Measurements from ENCODE around the gene USP35. TPM values are rescaled to one million over a fixed set of nuclear protein-coding genes. Genes with fewer than 3 reads are reported as not detected.

Gene USP35
- total RNA-seq, 1 donor from 2014 or later: 16.5 TPM

DNA sequence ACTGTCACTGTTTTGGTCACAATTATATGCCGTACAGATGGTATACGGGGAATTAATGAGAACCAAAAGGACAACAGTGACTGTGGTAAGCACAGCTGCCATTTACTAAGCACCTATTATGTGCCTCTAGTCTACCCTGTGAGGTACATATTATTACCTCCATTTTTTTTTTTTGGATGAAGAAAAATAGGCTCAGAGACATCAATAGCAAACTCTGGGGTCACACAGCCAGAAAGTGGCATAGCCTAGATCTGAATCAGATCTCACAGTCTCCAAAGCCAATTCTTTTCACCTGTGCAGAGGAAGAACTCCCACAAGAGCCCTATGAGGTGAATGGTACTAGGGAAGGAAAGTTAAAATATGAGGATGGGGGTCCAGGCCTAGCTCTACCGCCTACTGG is 68.9 kb downstream of the USP35 start:
- Mint-ChIP-seq H3K9me3 (ENCODE audit: low read depth) (no peaks in the 10 kb centered on the region), H3K27ac (no peak overlapping the region), H3K27me3 (no peaks in the 10 kb centered on the region), H3K4me3 (ENCODE audit: low read depth) (no peak overlapping the region), H3K4me1 (ENCODE audit: low read depth) (peaks cover 4% of the 10 kb centered on the region), H3K36me3 (ENCODE audit: insufficient read depth) (peaks cover 1% of the 10 kb centered on the region)
- no peak for DNase-seq (ENCODE audit: low spot score, unreplicated experiment)
- TF ChIP-seq, protein P1, sequence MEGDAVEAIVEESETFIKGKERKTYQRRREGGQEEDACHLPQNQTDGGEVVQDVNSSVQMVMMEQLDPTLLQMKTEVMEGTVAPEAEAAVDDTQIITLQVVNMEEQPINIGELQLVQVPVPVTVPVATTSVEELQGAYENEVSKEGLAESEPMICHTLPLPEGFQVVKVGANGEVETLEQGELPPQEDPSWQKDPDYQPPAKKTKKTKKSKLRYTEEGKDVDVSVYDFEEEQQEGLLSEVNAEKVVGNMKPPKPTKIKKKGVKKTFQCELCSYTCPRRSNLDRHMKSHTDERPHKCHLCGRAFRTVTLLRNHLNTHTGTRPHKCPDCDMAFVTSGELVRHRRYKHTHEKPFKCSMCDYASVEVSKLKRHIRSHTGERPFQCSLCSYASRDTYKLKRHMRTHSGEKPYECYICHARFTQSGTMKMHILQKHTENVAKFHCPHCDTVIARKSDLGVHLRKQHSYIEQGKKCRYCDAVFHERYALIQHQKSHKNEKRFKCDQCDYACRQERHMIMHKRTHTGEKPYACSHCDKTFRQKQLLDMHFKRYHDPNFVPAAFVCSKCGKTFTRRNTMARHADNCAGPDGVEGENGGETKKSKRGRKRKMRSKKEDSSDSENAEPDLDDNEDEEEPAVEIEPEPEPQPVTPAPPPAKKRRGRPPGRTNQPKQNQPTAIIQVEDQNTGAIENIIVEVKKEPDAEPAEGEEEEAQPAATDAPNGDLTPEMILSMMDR (IDR thresholded peaks at IDR 0.05; ENCODE audit: unreplicated experiment): no peak

DNA sequence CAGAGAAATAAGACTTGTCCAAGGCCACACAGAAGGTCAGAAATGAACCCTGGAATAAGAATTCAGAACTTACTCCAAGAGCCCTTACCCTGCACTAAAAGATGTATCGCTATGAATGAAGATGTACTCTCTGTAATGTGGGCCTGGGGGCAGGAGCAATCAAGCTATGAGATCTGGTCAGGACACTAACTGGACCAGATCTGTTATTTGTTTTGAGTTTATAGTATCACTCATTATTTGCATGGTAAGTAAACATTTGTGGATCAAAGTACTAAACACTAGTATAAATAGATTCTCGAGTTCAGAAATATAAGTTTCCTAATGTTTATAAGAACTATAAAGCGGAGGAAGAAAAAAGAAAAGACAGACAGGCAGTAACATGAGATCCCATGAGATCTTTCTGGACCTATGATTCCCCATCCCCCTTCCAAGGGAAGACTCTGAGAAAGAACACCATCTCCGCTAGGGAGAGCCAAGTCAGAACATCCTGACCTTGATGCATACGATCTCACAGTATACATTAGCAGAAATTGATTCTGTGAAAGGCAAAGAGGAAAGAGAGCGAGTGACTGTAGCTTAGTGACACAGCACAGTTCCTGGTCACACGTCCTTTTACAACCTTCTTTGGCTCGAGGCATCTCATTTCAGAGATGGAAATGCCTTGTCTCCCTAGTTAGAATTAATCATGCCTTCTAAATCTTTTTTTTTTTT is 71.2 kb downstream of the USP35 start:
- Mint-ChIP-seq H3K4me3 (ENCODE audit: low read depth) (no peak overlapping the region), H3K9me3 (ENCODE audit: low read depth) (no peaks in the 10 kb centered on the region), H3K27ac (no peak overlapping the region), H3K27me3 (no peaks in the 10 kb centered on the region), H3K36me3 (ENCODE audit: insufficient read depth) (no peaks in the 10 kb centered on the region), H3K4me1 (ENCODE audit: low read depth) (peaks cover 4% of the 10 kb centered on the region)
- TF ChIP-seq, protein P1 (IDR thresholded peaks at IDR 0.05; ENCODE audit: unreplicated experiment): no peak
- DNase-seq (ENCODE audit: low spot score, unreplicated experiment): no peak

DNA sequence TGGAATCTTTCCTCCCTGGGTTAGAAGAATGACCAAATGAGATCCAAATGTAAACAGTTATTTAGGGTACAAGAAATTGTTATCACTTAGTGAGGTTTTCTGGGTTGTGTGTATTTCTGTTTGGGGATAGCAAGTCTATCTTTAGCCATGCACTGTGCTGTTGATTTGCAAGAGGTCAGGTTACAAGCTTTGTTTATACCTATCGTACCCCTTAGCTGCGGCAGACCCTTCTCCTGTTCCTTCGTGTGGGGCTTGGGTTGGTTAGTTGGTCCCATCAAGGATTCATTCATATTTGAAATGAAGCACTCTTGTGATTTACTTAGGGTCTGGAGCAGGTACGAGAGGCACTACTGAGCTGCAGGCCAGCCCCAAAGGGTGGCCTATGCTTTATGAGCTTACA is 72.6 kb downstream of the USP35 start:
- Mint-ChIP-seq H3K27me3 (no peaks in the 10 kb centered on the region), H3K4me3 (ENCODE audit: low read depth) (no peak overlapping the region), H3K36me3 (ENCODE audit: insufficient read depth) (no peaks in the 10 kb centered on the region), H3K4me1 (ENCODE audit: low read depth) (peaks cover 4% of the 10 kb centered on the region), H3K9me3 (ENCODE audit: low read depth) (no peaks in the 10 kb centered on the region), H3K27ac (no peak overlapping the region)
- TF ChIP-seq, protein P1 (IDR thresholded peaks at IDR 0.05; ENCODE audit: unreplicated experiment): no peak
- no peak for DNase-seq (ENCODE audit: low spot score, unreplicated experiment)

DNA sequence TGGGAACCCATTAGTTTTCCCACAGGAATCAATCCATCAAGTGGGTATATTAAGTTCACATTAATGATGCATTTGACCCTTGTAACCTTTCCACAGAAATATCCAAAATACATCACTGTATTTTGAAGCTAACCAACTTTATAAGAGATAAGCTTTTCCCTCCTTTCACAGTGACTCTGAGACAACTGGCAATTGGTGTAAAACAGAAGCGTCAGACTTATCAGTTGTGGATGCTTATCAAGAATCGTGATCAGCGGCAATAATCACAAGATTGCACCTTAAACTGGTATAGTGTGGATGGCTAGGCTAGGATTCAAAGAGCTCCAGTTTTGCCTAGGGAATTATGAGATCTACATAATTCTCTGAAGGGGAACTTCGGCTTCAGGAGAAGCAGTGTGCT is 73.1 kb downstream of the USP35 start:
- Mint-ChIP-seq H3K36me3 (ENCODE audit: insufficient read depth) (no peaks in the 10 kb centered on the region), H3K9me3 (ENCODE audit: low read depth) (no peaks in the 10 kb centered on the region), H3K4me3 (ENCODE audit: low read depth) (no peak overlapping the region), H3K4me1 (ENCODE audit: low read depth) (peaks cover 4% of the 10 kb centered on the region), H3K27me3 (no peaks in the 10 kb centered on the region), H3K27ac (no peak overlapping the region)
- no peak for DNase-seq (ENCODE audit: low spot score, unreplicated experiment)
- TF ChIP-seq, protein P1 (IDR thresholded peaks at IDR 0.05; ENCODE audit: unreplicated experiment): no peak

DNA sequence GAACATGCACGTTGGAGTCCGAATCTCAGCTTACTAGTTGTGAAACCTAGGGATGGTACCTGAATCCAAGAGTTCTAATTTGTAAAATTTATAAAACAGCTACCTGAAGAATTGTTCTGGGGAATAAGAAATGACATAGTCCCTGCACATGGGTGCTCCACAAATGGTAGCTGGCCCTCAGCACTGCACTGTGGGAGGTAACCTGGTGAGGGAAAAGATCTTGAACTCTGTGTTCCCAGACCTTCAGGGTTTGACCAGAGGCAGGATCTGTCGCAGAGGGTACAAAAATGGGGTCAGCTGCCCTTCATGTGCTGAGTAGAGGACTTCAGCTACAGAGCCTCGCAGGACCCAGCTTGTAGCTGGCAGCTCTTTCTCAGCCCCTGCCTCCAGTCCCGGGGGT is 73.5 kb downstream of the USP35 start:
- Mint-ChIP-seq H3K27ac (no peak overlapping the region), H3K4me1 (ENCODE audit: low read depth) (peaks cover 4% of the 10 kb centered on the region), H3K36me3 (ENCODE audit: insufficient read depth) (no peaks in the 10 kb centered on the region), H3K9me3 (ENCODE audit: low read depth) (no peaks in the 10 kb centered on the region), H3K27me3 (no peaks in the 10 kb centered on the region), H3K4me3 (ENCODE audit: low read depth) (no peak overlapping the region)
- TF ChIP-seq, protein P1 (IDR thresholded peaks at IDR 0.05; ENCODE audit: unreplicated experiment): no peak
- DNase-seq (ENCODE audit: low spot score, unreplicated experiment): no peak

All from progenitor cell of endocrine pancreas (in vitro differentiated cells).